Activated CD8-positive, alpha-beta memory T cell treated with anti-CD3 and anti-CD28 coated beads, Interleukin-2, amount 50 U/mL, for 24 hours (primary cell): ENCODE results near the gene HPCAL1.

Source experiments
- DNase-seq: peaks from one replicate; pipeline ENCODE4 v3.0.0-alpha.2; 2020; ENCODE audit errors: extremely low read depth

The HPCAL1 gene

GRCh38 chr2:10466801-10467200, 164.1 kb downstream of the HPCAL1 start:
- DNase-seq, result no peak

DNA sequence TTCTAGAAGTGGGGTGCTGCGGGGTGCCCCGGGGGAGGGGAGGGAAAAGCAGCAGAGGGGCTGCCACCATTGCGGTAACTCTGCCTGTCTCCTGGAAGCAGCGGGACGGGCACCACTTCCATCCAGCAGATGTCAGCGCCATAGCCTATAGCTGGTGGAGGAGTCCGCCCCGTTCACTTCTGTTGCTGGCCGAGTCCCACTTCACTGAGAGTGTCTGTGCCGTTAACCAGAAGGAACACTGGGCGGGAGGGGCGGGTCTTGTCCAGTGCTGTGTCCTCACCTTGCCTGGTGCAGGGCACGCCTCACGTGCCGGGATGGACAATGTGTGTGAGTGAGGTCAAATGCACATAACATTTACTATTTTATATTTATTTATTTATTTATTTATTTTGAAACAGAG, 164.7 kb downstream of the HPCAL1 start:
- DNase-seq, result no peak

DNA sequence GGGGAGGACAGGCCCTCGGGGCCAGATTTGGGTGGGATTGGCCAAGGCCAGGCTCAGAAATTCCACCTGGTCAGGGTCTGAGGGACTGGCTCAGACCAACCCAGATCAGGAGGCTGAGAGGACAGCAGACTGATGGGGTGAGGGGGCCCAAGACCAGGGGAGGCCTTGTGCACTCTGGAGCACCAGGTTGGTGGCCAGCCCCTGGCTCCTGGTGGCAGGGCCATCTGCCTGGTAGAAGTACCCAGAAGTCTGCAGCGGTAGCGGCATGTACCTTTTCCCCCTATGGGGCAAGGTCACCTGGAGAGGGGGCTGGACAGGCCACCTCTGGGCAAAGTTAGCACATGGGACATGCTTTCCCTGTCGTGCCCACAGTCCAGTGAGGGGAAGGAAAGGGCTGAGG, 166.6 kb downstream of the HPCAL1 start:
- no peak for DNase-seq

GRCh38 chr2:10469955-10470608, 167.4 kb downstream of the HPCAL1 start:
- no peak for DNase-seq

DNA sequence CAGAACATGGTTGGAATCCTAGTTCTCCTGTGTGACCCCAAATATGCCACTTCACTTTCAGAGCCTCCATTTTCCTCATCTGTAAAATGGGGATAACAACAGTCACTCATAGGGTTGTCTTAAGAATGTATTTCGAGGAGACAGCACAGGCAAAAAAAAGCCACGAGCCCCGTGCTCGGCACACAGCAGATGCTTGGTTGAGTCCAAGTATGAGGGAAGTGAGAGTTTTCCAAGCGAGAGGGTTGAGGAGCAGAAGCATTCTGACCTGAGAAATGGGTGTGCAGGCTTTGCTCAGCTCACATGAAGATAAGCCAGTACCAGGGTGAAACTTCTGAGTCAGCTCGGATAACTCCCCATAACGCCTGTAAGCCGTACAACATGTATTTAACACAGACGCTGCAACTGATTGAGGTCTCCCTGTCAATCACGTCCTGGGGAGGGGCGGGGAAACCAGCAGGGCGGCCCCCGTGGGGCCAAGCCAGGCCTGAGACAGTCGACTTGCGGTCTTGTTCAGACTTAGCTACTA, 168.4 kb downstream of the HPCAL1 start:
- DNase-seq, result no peak

DNA sequence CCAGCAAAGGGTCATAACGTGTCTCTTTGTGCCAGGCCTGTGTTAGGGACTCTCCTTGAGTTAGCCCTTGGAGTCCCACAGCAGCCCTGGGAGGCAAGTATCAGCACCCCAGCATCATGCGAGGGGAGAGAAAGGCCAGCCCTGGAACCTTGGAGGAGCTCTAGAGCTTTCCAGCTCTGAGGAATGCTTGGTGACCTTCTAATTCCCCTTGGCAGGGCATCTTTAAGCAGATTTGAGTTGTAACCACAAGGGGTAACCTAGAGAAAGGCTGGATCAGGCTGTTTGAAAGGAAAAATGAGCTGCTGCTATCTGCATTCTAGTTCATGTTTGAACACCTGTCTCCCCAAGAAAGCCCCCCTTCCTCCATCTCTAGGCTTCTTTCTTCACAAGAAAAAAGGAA, 169.3 kb downstream of the HPCAL1 start:
- DNase-seq, result no peak

DNA sequence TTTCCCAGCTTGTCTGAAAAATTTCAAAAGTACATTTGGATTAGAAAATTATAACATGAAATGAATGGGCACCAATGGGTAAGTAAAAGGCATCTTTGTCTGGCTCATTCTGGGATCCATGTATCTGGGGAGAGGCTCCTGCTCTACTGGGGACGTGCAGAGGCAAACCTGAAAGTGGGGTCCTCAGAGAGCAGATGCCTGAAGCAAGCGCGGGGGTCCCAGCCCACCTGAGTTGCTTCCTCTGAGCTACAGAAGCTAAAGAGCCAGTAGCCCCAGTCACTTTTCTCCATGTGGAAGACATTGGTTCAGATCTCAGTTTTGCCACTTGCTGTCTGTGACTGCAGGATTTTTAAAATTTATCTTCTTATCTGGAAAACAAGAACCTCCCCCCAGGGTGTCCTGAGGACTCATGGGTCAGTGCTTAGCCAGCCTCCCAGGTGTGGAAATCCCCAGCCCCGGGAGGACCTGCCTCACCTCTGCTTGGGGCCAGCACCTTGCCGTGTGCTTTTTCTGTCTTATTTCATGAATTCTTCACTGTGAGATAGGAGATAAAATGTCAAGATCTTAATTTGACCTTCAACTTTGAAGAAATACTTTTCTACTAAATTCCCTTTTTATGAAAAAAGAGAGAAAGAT, 170.5 kb downstream of the HPCAL1 start:
- no peak for DNase-seq

DNA sequence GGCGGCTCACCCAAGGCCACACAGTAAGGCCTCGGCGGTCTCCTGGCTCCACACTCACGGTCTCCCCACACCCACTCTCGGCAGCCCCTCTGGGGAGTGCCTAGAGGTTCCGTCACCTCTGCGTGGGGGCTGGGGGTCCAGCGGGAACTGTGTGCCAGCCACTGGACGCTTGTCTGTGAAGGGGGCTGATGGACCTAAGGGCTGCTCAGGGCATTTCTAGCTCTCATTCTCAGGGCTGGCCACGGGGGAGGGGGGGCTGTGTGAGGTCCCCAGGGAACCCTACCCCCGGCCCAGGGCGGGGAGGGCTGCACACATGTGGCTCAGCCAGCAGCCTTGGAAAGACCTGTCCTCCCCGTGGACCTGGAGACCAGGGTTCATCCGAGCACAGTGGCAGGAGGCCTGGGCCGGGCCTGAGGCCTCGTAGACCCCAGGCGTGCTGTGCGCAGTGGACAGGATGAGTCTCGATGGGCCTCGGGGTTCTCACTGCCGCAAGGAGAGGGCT, 172.6 kb downstream of the HPCAL1 start:
- DNase-seq, result no peak

- no peak for DNase-seq
Observed at GRCh38 chr2:10475811-10476660, 173.3 kb downstream of the HPCAL1 start.

GRCh38 chr2:10476723-10477442, 174.2 kb downstream of the HPCAL1 start:
- no peak for DNase-seq
